Nephron (organoid): Measurements from ENCODE around the gene SLC13A4.

Experiments
- H3K27ac Mint-ChIP-seq, 3 experiments: 2 replicates each; pipeline ENCODE4 v1.8.0; 2020; ENCODE audit warnings: mixed read lengths in 3 of 3, mild to moderate bottlenecking in 2 of 3, moderate library complexity in 1 of 3
- H3K27me3 Mint-ChIP-seq: 2 replicates; pipeline ENCODE4 v1.8.0; 2021; ENCODE audit warnings: low read depth, mild to moderate bottlenecking, moderate library complexity, mixed read lengths
- H3K36me3 Mint-ChIP-seq: 2 replicates; pipeline ENCODE4 v1.8.0; 2020; ENCODE audit warnings: low read depth, mixed read lengths
- H3K4me1 Mint-ChIP-seq: 2 replicates; pipeline ENCODE4 v1.8.0; 2020; ENCODE audit warnings: mixed read lengths
- H3K4me3 Mint-ChIP-seq, 3 experiments: 2 replicates each; pipeline ENCODE4 v1.8.0; 2020; ENCODE audit warnings: mild to moderate bottlenecking in 3 of 3, mixed read lengths in 3 of 3, moderate library complexity in 2 of 3
- H3K9me3 Mint-ChIP-seq: 2 replicates; pipeline ENCODE4 v1.8.0; 2020; ENCODE audit warnings: mixed read lengths
- TF ChIP-seq, protein P1 (sequence below), 3 experiments: fragments of 200-600 bp; sonication (generic); IDR thresholded peaks; one replicate each; pipeline ENCODE4 v1.5.0; 2021; ENCODE audit warnings: antibody characterized with exemption in 3 of 3; ENCODE audit not compliant: unreplicated experiment in 3 of 3

Gene SLC13A4

DNA sequence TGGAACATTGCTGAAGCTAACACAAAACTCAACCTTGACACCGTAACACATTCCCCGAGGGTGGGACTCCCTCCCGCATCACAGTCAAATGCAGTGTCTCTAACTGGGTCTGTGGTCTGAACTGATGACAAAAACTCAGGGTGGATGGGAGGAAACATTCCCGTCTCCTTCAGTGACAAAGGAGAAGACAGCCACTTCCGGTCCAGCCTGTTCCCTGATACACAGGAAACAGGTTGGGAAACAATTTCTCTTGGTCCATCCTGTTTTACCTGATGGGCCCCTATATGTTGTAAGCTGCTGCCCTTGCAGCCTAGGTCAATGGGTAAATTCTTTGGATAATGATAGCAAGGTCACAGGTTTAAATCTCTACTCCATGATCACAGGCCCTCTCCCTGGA, 20.4 kb downstream of the SLC13A4 start:
- H3K4me1 Mint-ChIP-seq = peaks cover 6% of the 10 kb centered on the region
- no peak overlapping the region for H3K4me3 Mint-ChIP-seq
- no peak overlapping the region for H3K27ac Mint-ChIP-seq
- TF ChIP-seq, protein P1, sequence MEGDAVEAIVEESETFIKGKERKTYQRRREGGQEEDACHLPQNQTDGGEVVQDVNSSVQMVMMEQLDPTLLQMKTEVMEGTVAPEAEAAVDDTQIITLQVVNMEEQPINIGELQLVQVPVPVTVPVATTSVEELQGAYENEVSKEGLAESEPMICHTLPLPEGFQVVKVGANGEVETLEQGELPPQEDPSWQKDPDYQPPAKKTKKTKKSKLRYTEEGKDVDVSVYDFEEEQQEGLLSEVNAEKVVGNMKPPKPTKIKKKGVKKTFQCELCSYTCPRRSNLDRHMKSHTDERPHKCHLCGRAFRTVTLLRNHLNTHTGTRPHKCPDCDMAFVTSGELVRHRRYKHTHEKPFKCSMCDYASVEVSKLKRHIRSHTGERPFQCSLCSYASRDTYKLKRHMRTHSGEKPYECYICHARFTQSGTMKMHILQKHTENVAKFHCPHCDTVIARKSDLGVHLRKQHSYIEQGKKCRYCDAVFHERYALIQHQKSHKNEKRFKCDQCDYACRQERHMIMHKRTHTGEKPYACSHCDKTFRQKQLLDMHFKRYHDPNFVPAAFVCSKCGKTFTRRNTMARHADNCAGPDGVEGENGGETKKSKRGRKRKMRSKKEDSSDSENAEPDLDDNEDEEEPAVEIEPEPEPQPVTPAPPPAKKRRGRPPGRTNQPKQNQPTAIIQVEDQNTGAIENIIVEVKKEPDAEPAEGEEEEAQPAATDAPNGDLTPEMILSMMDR (IDR thresholded peaks at IDR 0.05; ENCODE audit: unreplicated experiment in 3 of 3) = no peak
- no peaks in the 10 kb centered on the region for H3K36me3 Mint-ChIP-seq
- no peaks in the 10 kb centered on the region for H3K9me3 Mint-ChIP-seq
- H3K27me3 Mint-ChIP-seq = no peaks in the 10 kb centered on the region

DNA sequence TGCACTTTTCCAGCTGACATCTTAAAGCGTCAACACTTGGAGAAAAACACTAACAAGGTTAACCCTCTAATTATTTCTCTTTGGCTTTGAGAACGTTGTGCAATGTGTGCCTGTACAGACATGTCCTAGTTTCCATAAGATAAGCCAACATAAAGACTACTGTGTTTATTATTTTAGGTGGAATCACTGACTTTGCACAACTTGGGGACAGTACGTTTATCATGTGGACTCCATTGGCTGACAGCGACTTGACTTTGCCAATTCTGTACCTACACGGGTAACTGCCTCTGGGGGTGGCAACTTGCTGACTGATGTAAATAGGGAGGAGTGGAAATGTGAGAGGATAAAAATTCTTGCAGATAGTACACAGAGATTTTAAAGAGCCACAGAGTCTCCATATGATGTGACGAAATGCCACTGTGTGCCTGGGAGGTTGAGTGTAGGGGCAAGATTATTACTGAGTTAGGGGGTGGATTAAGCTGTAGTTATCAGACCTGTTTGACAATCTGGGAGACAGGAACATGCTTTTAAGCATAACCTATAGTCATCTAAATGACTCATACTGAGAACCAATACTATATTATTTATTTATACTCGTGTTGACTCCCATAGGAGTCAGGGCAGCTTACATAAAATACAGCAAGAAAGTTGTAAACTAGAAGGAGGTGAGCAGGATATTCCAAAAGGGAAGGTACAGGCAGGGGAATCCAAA, 21.0 kb downstream of the SLC13A4 start:
- Mint-ChIP-seq H3K4me1 (peaks cover 6% of the 10 kb centered on the region), H3K27ac (no peak overlapping the region), H3K27me3 (no peaks in the 10 kb centered on the region), H3K4me3 (no peak overlapping the region), H3K36me3 (no peaks in the 10 kb centered on the region), H3K9me3 (no peaks in the 10 kb centered on the region)
- TF ChIP-seq, protein P1 (IDR thresholded peaks at IDR 0.05; ENCODE audit: unreplicated experiment in 3 of 3) = no peak

DNA sequence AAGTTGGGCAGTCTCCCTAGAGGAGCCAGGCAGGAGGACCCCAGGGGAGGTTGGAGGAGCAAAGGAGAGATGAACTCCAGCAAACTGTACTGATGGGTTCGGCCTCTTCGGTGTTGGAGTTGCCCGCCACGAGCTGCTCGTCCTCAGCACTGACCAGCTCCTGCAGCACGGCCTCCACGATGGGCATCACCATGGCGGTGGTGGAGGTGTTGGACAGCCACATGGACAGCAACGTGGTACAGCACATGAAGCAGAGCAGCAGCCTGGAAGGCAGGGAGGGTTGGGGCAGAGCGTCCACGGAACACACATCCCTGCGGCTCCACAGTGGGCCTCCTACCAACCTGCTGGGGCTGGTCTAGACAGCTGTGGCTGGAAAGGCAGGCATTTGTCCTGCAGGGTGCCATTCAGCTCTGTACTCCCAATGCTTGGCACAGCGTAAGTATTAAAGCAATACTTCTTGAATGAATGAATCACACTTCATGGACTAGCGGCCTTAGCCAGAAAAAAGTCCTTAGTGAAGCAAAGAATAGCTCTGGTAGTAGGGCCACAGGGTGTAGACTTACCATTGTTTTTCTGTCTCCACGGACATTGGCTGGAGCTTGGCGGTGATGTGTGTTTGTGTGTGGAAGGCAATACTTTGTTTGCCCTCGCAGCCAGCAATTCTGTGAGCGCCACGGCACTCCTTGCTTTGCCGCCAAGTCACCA, 21.8 kb downstream of the SLC13A4 start:
- peaks cover 6% of the 10 kb centered on the region for H3K4me1 Mint-ChIP-seq
- no peaks in the 10 kb centered on the region for H3K27me3 Mint-ChIP-seq
- H3K36me3 Mint-ChIP-seq = no peaks in the 10 kb centered on the region
- no peaks in the 10 kb centered on the region for H3K9me3 Mint-ChIP-seq
- no peak overlapping the region for H3K27ac Mint-ChIP-seq
- no peak overlapping the region for H3K4me3 Mint-ChIP-seq
- TF ChIP-seq, protein P1 (IDR thresholded peaks at IDR 0.05; ENCODE audit: unreplicated experiment in 3 of 3) = no peak

DNA sequence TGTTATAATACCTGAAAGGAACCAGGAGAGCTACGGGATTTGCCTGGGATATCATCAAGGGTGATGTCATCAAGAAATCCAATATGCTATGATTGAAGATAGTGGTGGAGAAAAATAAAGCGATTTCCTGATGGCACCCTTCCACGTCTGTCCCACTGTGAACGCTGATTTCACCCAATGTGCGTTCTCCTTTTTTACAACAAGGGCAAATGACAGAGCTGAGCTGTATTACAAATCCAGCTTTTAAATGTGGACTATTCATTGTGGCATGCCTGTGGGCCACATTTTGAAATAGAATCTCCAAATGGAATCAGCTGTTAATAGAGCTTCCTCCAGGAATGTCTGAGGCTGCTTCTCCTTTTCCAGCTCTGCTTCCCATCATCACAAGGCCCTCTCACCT, 23.3 kb downstream of the SLC13A4 start:
- Mint-ChIP-seq H3K4me1 (peaks cover 6% of the 10 kb centered on the region), H3K27ac (no peak overlapping the region), H3K9me3 (no peaks in the 10 kb centered on the region), H3K27me3 (no peaks in the 10 kb centered on the region), H3K36me3 (peaks cover 7% of the 10 kb centered on the region), H3K4me3 (no peak overlapping the region)
- TF ChIP-seq, protein P1 (IDR thresholded peaks at IDR 0.05; ENCODE audit: unreplicated experiment in 3 of 3) = no peak

DNA sequence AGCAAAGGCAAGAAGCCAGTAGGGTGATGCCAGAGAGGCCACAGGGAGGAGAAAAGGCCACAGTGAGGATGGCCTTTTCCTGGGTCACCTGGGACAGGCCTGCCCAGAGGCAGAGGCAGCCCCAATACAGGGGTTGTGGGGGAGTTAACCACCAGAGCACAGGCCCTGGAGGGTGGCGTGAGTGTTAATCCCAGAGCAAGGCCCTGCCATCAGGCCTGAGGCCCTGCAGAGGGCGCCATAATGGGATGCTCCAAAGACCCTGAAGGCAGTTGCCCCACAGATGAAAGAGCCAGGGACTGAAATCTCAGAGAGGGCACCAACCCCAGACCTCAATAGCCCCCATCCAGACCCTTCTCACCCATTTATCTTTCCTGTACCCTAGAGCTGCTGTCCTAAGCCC, 23.9 kb downstream of the SLC13A4 start:
- no peaks in the 10 kb centered on the region for H3K27me3 Mint-ChIP-seq
- no peaks in the 10 kb centered on the region for H3K9me3 Mint-ChIP-seq
- peaks cover 7% of the 10 kb centered on the region for H3K36me3 Mint-ChIP-seq
- TF ChIP-seq, protein P1 (IDR thresholded peaks at IDR 0.05; ENCODE audit: unreplicated experiment in 3 of 3) = no peak
- no peak overlapping the region for H3K27ac Mint-ChIP-seq
- H3K4me3 Mint-ChIP-seq = no peak overlapping the region
- peaks cover 6% of the 10 kb centered on the region for H3K4me1 Mint-ChIP-seq
